Ovary (tissue), 9 donors: ENCODE measurements around the gene DSCAM. TPM values are rescaled to one million over a fixed set of nuclear protein-coding genes. Genes with fewer than 3 reads are reported as not detected.

ENCODE experiments used
- DNase-seq, 5 donors: peaks; one replicate each; pipeline ENCODE4 v3.0.0-alpha.2; 2019 to 2020
- H3K27ac ChIP-seq, 2 donors: fragments of 200-600 bp; one replicate each; pipeline versions ENCODE4 v1.5.1 to v1.8.0; 2019 to 2022
- H3K27me3 ChIP-seq: fragments of 200-600 bp; one replicate; pipeline ENCODE4 v1.8.0; 2022
- H3K36me3 ChIP-seq: fragments of 200-600 bp; sonication (generic); one replicate; pipeline ENCODE4 v1.5.1; 2019
- H3K4me1 ChIP-seq: one replicate; pipeline ENCODE4 v1.8.1; 2013; ENCODE audit warnings: mild to moderate bottlenecking, moderate library complexity; ENCODE audit not compliant: insufficient read depth
- H3K4me3 ChIP-seq: fragments of 200-600 bp; sonication (generic); one replicate; pipeline ENCODE4 v1.5.1; 2017
- H3K9me3 ChIP-seq, 2 donors: fragments of 200-600 bp in 1 of 2; sonication (generic) in 1 of 2; one replicate each; pipeline versions ENCODE4 v1.5.1 to v1.8.1; 2013 to 2019; ENCODE audit warnings: mild to moderate bottlenecking in 1 of 2, moderate library complexity in 1 of 2
- CTCF ChIP-seq, 3 donors: fragments of 450-650 bp in 2 of 3; fragments of 200-600 bp in 1 of 3; IDR thresholded peaks; one replicate each; pipeline versions ENCODE4 v1.5.1 to v1.8.0; 2016 to 2022; ENCODE audit warnings: antibody characterized with exemption in 3 of 3, mild to moderate bottlenecking in 1 of 3
- EP300 ChIP-seq: sonication (generic); formaldehyde crosslinking; IDR thresholded peaks from one replicate; pipeline ENCODE4 v1.6.1; 2017; ENCODE audit warnings: antibody characterized with exemption
- POLR2A ChIP-seq: fragments of 450-650 bp; IDR thresholded peaks from one replicate; pipeline ENCODE4 v1.6.1; 2017; ENCODE audit warnings: antibody characterized with exemption, mild to moderate bottlenecking, moderate library complexity
- WGBS, 3 donors: extraction: QIAGEN DNeasy Blood & Tissue Kit in 1 of 3; methylation state at CpG; one replicate each; pipeline versions ENCODE4 v1.1.5 to v1.1.7; 2013 to 2017; 5-methylcytosine and 5-hydroxymethylcytosine counted together
- intact Hi-C, 4 donors: fragments of 100-400 bp; cut with DNase I; formaldehyde crosslinking; loops; one replicate each; pipeline versions ENCODE4 v1.11.0 to v1.15.1; 2022 to 2023
- polyA plus RNA-seq, 2 donors: library from polyadenylated mRNA; stranded (reverse); fragments of 200-250 nt in 1 of 2; fragments of 350-450 nt in 1 of 2; fragmentation: Illumina TruSeq in 1 of 2; extraction: RNeasy Lipid Tissue Mini Kit (QIAGEN cat#74804) in 1 of 2; gene quantifications; one replicate each; pipeline ENCODE4 v1.2.3, GENCODE V29; 2013 to 2014
- total RNA-seq, 7 donors: library from RNA; depleted of rRNA in 2 of 7; stranded (reverse); fragments of >200 nt in 2 of 7; fragmentation: NEBNext Ultra II Directional in 3 of 7; extraction: Animal tissue kit (Norgen Biotek cat#: 25700) in 3 of 7; gene quantifications; one replicate each; pipeline versions ENCODE4 v1.1.0 to v1.2.4, GENCODE V29; 2016 to 2023
- donor health status: DM: no; HTN: no; CAD: no; lungs with moderate emphysema.
- donor health status: DM: no; HTN: no; CAD: no.
- donor health status: Bipolar disorder and iron deficiency.
- donor health status: DM: yes; HTN: yes; CAD: no.
- donor health status: DM: no; HTN: no; CAD: no.
- donor health status: DM: yes; HTN: yes; CAD: no.

The DSCAM gene
- total and polyA plus RNA-seq, 9 donors, result under 0.01 to 0.12 (median 0.04) TPM; not detected in 5

- DNase-seq, result no peak
- WGBS, 3 donors, result 37 to 53% (median 40%) methylated on average over 4 of the region's 4 CpGs
- no peaks in the 10 kb centered on the region for H3K36me3 ChIP-seq
- H3K27me3 ChIP-seq, result no peaks in the 10 kb centered on the region
- TF ChIP-seq CTCF (IDR thresholded peaks at IDR 0.05) (no peak), POLR2A (no peak), EP300 (no peak)
- H3K4me1 ChIP-seq, result no peaks in the 10 kb centered on the region
- intact Hi-C loops, result no loop called here
- no peak overlapping the region for H3K27ac ChIP-seq
- H3K4me3 ChIP-seq, result no peak overlapping the region
- no peaks in the 10 kb centered on the region for H3K9me3 ChIP-seq
These were observed 54.1 kb downstream of the DSCAM start for GRCh38 chr21:40792691-40793456.

- intact Hi-C loops, result no loop called here
- TF ChIP-seq CTCF (IDR thresholded peaks at IDR 0.05), result no peak
- TF ChIP-seq POLR2A, result no peak
- TF ChIP-seq EP300, result no peak
- Histone ChIP-seq H3K27me3 (no peaks in the 10 kb centered on the region), H3K4me3 (no peak overlapping the region), H3K9me3 (no peaks in the 10 kb centered on the region), H3K4me1 (no peaks in the 10 kb centered on the region), H3K27ac (no peak overlapping the region), H3K36me3 (no peaks in the 10 kb centered on the region)
- 48 to 63% (median 54%) methylated on average over 3 of the region's 3 CpGs for WGBS, 3 donors
- DNase-seq, result no peak
These were observed 58.3 kb downstream of the DSCAM start for GRCh38 chr21:40788635-40789034.

- no peaks in the 10 kb centered on the region for H3K27me3 ChIP-seq
- intact Hi-C loops, result no loop called here
- no peaks in the 10 kb centered on the region for H3K9me3 ChIP-seq
- no peak for DNase-seq
- 79 to 85% (median 83%) methylated on average over 6 of the region's 6 CpGs for WGBS, 3 donors
- no peaks in the 10 kb centered on the region for H3K4me1 ChIP-seq
- no peak for TF ChIP-seq EP300
- TF ChIP-seq CTCF (IDR thresholded peaks at IDR 0.05), result no peak
- no peak for TF ChIP-seq POLR2A
- H3K36me3 ChIP-seq, result no peaks in the 10 kb centered on the region
- no peak overlapping the region for H3K4me3 ChIP-seq
- no peak overlapping the region for H3K27ac ChIP-seq
These were observed 63.6 kb downstream of the DSCAM start for GRCh38 chr21:40783404-40783803.

- TF ChIP-seq EP300 (no peak), CTCF (IDR thresholded peaks at IDR 0.05) (no peak), POLR2A (no peak)
- Histone ChIP-seq H3K27me3 (no peaks in the 10 kb centered on the region), H3K36me3 (no peaks in the 10 kb centered on the region), H3K4me3 (no peak overlapping the region), H3K27ac (no peak overlapping the region), H3K9me3 (no peaks in the 10 kb centered on the region), H3K4me1 (no peaks in the 10 kb centered on the region)
- WGBS, 3 donors, result 14 to 41% (median 16%) methylated on average over 5 of the region's 5 CpGs
- DNase-seq, result no peak
- intact Hi-C loops, result no loop called here
These were observed 76.4 kb downstream of the DSCAM start for GRCh38 chr21:40770435-40771055.
